Measurements from ENCODE around the gene DCAF17. TPM values are rescaled to one million over a fixed set of nuclear protein-coding genes. Genes with fewer than 3 reads are reported as not detected.

DCAF17 gene
- total RNA-seq = 10 to 100 TPM in 1 of 2 donors, 1 to 10 TPM in 1; 8.2 to 16.9 TPM

GRCh38 chr2:171434013-171434989 lies at the start of gene DCAF17:
DCAF17 (plus strand) TSS chr2:171434226; CDS start chr2:171434578, 352 bp downstream.
- peak within 1 kb of the TSS; percentile 83 to 99 (median 99) for H3K27ac ChIP-seq
- ATAC-seq (peak; percentile 95), DNase-seq (peak; percentile 95 to 97 (median 96))
- H3K4me3 ChIP-seq = peak within 1 kb of the TSS; percentile 28 to 65
- H3K9me3 ChIP-seq = no peaks in the 10 kb centered on the region
- peaks cover 18% of the 10 kb centered on the region for H3K4me1 ChIP-seq
- no peaks in the 10 kb centered on the region for H3K36me3 ChIP-seq (replicated peaks in 1 of 2; ENCODE audit: insufficient read depth in 1 of 2, low read depth in 2 of 2)
- intact Hi-C loops (cut with DNase I) = no loop called here
- peak in 4 of 7 experiments; percentile 5 to 47 (median 28) for TF ChIP-seq CTCF (IDR thresholded peaks at IDR 0.05)
- TF ChIP-seq POLR2A (IDR thresholded peaks at IDR 0.05) = peak; percentile 84 to 96 (median 94)
- H3K27me3 ChIP-seq = no peaks in the 10 kb centered on the region
- 0 to 2% methylated on average over 17 to 92 of the region's 92 CpGs for WGBS, 2 donors

GRCh38 chr2:171386627-171387026 lies 47.4 kb upstream of the DCAF17 start:
- TF ChIP-seq CTCF (IDR thresholded peaks at IDR 0.05) = no peak
- TF ChIP-seq POLR2A (IDR thresholded peaks at IDR 0.05) = no peak
- no peaks in the 10 kb centered on the region for H3K9me3 ChIP-seq
- no peak for DNase-seq
- H3K27ac ChIP-seq = no peak overlapping the region
- H3K4me1 ChIP-seq = no peaks in the 10 kb centered on the region
- H3K27me3 ChIP-seq = no peaks in the 10 kb centered on the region
- intact Hi-C loops (cut with DNase I) = no loop called here
- no peak for ATAC-seq
- WGBS, 2 donors = 92 to 94% methylated on average over 10 of the region's 10 CpGs
- no peak overlapping the region for H3K4me3 ChIP-seq
- H3K36me3 ChIP-seq (replicated peaks in 1 of 2; ENCODE audit: insufficient read depth in 1 of 2, low read depth in 2 of 2) = no peaks in the 10 kb centered on the region

GRCh38 chr2:171387052-171387451 lies 47.0 kb upstream of the DCAF17 start:
- TF ChIP-seq CTCF (IDR thresholded peaks at IDR 0.05) (no peak), POLR2A (IDR thresholded peaks at IDR 0.05) (no peak)
- Histone ChIP-seq H3K4me1 (no peaks in the 10 kb centered on the region), H3K27me3 (no peaks in the 10 kb centered on the region), H3K9me3 (no peaks in the 10 kb centered on the region), H3K27ac (no peak overlapping the region), H3K36me3 (replicated peaks in 1 of 2; ENCODE audit: insufficient read depth in 1 of 2, low read depth in 2 of 2) (no peaks in the 10 kb centered on the region), H3K4me3 (no peak overlapping the region)
- ATAC-seq (no peak), DNase-seq (no peak)
- intact Hi-C loops (cut with DNase I) = no loop called here
- 90 to 94% methylated on average over 5 to 7 of the region's 7 CpGs for WGBS, 2 donors

GRCh38 chr2:171389325-171389724 lies 44.7 kb upstream of the DCAF17 start:
- DNase-seq (no peak), ATAC-seq (no peak)
- WGBS, 2 donors = 94 to 100% methylated on average over 1 of the region's 1 CpG
- no peak overlapping the region for H3K27ac ChIP-seq
- TF ChIP-seq POLR2A (IDR thresholded peaks at IDR 0.05) = no peak
- TF ChIP-seq CTCF (IDR thresholded peaks at IDR 0.05) = no peak
- no peaks in the 10 kb centered on the region for H3K9me3 ChIP-seq
- intact Hi-C loops (cut with DNase I) = no loop called here
- no peaks in the 10 kb centered on the region for H3K36me3 ChIP-seq (replicated peaks in 1 of 2; ENCODE audit: insufficient read depth in 1 of 2, low read depth in 2 of 2)
- no peaks in the 10 kb centered on the region for H3K4me1 ChIP-seq
- H3K27me3 ChIP-seq = no peaks in the 10 kb centered on the region
- no peak overlapping the region for H3K4me3 ChIP-seq

Measured in body of pancreas (tissue), 4 donors.